HG02610 (cell line): ENCODE data around the gene CCR5.

Source experiments
- ATAC-seq: cut with Tn5 transposase; IDR thresholded peaks from one replicate; pipeline ENCODE4 v1.9.1; 2021; ENCODE audit warnings: mild to moderate bottlenecking, moderate library complexity; ENCODE audit not compliant: unreplicated experiment

Gene CCR5

DNA sequence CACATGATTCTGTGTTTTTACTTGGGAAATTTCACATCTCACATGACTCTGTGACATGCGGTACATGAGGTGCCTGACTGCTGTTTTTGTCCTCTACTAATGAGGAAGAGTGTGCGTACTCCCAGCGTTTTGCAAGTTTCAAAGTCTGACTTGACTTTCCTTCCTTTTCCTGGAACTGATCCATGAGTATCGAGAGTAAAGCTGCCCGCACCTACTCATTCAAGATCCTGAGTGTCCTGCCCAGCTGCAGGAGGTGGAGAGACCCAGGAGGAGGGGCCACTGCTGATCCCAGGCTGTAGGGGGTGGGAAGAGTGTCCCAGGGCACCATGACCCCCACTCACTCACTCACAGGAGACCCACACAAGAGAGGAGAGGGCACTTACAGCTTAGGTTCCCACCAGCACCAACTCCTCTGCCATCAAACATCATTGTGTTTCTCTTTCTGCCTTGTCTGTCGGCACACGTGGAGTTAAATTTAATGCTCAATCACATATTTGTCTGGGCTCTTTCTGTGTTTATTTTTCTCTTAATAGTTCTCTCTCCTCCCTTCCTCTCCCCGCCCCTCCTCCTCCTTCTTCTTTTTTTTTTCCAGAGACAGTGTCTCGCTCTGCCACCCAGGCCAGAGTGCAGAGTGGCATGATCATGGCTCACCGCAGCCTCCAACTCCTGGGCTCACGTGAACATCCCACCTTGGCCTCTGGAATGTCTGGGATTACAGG lies 34.7 kb downstream of the CCR5 start:
- no peak for ATAC-seq

DNA sequence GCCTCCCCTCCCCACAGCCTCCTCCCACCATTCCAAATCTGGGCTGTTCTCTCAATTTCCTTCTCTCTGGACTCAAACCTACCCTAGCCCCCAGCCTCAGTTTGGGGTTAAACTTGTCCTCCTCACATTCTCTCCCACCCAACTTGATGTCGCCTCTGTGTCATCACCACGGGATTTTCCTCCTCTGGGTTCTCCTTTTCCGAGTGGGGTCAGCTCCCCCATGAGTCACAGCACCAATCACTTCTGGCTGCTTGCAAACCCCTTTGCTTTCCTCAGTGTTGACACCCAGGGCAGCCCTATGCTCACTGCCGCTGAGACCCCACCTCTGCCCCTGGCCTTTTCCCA lies 35.7 kb downstream of the CCR5 start:
- no peak for ATAC-seq

DNA sequence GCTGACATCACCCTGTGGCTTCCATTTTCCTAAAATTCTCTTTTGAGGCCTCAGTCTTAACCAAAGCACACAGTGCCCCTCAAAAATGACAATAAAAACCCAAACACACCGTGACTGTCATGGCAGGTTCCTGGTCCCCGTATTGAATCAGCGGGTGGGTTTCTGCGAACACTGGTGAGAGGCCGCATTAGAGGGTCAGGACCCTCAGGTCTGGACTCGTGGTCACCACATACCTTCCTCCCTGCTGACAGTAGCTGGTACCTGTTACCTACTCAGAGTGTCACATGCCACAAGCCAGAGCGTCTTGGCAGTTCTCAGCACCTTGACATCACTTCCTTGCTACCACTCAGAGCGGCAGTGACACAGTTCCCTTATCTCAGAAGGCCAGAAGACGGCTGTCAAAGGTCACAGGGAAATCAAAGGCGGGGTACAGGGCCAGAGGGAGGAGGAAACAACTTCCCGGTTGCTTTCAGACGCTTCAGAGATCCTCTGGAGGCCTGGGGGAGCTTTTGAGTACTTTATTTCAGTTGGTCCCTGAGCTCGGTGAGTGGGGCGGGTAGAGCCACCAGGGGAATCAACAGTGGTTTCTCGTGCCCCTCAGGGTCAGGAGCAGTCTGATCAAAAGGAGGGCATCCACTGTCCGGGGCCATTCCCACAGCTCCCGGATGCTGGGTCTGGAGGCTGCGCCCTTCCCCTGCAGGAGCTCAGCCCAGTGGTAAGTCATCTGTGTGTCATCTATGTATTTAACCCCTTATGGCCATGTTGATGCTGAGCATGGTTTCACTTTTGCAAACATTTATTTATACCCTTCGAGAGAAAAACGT lies 36.3 kb downstream of the CCR5 start, which contains the start of the genes CCR5AS and CCRL2:
CCR5AS (minus strand) TSS at position 279 of the 824 bp plus-strand sequence.
CCRL2 (plus strand) TSS at position 472 of the 824 bp plus-strand sequence. CDS start 821 bp downstream, outside the sequence.
- no peak for ATAC-seq

DNA sequence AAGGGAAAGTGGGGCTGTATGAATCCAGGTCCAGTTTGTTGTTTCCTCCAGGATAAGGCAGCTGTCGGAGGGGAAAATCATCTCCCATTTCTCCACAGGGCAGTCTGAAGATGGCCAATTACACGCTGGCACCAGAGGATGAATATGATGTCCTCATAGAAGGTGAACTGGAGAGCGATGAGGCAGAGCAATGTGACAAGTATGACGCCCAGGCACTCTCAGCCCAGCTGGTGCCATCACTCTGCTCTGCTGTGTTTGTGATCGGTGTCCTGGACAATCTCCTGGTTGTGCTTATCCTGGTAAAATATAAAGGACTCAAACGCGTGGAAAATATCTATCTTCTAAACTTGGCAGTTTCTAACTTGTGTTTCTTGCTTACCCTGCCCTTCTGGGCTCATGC lies 37.2 kb downstream of the CCR5 start:
- ATAC-seq = no peak

DNA sequence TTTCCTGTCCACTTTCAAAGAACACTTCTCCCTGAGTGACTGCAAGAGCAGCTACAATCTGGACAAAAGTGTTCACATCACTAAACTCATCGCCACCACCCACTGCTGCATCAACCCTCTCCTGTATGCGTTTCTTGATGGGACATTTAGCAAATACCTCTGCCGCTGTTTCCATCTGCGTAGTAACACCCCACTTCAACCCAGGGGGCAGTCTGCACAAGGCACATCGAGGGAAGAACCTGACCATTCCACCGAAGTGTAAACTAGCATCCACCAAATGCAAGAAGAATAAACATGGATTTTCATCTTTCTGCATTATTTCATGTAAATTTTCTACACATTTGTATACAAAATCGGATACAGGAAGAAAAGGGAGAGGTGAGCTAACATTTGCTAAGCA lies 38.1 kb downstream of the CCR5 start:
- no peak for ATAC-seq

DNA sequence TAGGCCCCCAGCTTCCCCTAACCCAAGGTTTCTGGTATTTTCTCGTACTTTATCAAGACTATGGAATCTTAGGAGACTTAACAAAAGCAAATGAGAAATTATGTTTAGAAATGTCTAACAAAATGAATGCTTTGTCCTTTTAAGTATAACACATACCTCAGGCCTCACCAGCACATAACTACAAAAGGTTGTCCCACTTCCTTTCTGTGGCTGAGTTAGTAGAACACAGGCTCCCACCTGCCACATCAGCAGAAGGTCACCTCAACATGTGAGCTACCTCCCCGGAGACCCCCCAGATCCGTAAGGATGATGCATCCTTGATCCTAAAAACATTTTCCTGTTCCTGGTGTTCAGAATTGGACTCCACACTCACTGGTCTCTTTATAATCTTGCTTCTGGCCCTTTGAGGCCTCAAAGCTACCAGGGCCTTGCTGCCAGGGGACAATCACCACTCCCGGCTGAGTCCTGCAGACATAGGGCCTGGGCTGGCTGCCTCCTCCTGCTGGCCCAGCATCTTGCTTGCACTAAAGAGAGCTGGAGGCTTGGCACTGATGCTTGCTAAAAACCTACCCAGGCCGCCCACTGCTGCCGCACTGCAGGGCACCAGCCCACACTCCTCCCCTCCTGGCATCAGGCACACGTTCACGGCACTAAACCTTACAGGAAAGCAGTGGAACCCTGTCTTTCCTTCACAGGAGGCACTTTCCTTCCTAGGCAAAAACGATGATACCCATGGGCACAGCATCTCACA lies 39.2 kb downstream of the CCR5 start:
- no peak for ATAC-seq

DNA sequence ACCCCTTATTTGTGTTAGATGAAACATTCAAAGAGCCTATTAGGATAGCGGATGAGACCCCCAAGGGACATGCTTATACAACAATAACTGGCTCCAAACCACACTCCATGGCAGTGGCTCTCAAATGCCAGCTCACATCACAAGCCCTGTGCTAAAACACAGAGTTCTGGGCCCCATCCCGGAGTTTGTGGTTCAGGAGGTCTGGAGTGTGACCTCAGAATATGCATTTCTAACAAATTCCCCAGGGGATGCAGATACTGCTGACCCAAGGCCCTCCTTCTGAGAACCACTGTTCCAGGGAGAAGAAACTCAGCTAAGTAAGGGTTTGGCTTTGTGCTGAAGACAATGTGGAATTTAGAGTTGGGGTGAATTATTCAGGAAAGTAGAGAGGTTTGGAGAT lies 39.9 kb downstream of the CCR5 start:
- ATAC-seq = no peak

DNA sequence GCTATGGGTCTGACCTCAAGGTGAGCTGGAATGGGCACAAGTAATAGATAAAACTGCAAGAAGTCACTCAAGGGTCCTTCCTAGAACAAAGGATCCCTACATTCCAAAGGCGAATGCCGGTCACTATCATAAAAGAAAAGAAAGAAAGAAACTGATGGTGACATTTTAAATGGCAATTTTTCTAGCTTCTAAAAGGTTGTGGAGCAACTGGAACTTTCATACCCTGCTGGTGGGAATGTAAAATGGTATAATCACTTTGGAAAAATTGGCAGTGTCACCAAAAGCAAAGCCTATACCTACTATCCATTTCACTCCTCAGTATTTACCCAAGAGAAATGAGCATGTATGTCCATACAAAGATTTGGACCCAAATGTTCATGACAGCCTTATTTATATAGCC lies 40.5 kb downstream of the CCR5 start:
- no peak for ATAC-seq

DNA sequence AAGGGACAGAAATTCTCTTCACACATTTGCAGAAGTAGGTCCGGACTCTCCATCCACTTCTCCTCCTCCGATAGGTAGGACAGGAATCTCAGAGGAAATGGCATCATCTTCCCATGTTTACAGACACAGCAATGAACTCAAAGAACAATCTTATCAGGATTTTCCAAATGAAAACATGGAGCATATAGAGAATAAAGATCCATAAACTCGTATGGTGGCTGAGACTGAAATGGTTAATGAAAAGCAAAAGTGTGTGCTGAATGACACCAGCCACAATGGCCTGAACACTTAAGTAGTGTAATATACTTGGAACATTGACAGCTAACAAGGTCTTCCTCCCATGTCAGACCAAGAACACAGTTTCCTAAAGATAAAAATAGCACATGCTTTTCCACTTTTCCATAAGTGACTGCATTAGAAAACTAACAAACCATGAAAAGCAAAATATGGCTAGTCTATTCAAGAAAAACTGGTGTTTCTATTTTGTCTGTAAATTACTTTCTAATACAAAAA lies 42.1 kb downstream of the CCR5 start:
- no peak for ATAC-seq

DNA sequence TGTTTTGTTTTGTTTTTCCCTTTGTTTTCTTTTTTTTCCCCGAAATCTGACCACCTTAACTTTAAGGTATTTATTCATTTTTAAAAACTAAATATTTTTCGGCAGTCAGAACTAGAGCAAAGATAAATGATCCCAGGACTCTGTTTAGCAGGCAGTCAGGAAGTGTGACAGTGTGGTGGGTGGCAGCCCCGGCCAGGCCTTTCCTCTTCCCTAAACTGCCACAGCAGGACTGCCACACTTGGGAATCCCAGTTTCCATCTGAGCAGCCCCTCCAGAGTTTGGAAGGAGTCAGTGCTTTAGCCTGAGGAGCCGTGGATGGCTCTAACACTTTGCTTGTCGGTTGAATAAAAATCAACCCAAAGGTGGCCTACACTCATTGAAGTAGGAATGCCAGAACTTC lies 43.2 kb downstream of the CCR5 start:
- no peak for ATAC-seq

DNA sequence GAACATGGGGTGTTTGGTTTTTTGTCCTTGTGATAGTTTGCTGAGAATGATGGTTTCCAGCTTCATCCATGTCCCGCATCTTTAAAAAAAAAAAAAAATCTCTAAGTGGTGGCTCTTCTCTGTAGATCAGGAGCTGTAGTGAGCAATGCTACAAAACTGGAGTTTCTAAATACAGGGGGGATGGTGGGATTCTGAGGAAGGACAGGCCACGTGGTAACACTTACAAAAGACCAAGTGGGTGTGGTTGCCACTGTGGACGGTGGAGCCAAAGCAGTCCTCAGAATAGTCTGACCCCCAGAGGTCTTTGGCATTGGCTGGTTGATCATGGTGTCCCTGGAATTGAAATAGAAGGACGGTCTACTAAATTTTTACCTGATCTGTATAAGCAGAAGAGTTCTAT lies 44.0 kb downstream of the CCR5 start:
- no peak for ATAC-seq

DNA sequence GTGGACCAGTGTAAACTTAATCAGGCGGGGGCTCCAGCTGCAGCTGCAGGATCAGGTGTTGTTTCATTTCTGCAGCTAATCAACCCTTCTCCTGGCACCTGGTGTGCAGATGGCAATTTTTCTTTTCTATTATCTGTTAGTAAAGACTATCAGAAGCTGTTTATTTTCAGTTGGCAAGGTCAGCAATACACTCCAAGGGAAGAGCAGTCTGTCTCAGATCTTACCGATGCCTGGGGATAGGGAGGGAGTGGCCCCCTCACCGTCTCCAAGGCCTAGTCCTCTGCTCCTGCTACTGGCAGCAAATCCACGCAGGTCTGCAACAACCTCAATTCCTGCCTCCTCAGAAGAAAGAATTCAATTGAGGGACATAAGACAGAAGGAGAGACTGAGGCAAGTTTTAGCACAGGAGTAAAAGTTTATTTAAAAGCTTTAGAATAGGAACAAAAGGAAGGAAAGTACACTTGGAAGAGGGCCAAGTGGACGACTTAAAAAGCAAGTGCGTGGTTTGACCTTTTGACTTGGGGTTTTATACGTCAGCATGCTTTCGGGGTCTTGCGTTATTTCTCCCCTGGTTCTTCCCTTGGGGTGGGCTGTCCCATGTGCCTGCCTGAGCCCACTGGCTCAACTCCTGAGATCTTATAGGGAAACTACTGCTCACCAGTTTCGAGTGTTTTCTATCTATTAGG lies 45.5 kb downstream of the CCR5 start:
- no peak for ATAC-seq

DNA sequence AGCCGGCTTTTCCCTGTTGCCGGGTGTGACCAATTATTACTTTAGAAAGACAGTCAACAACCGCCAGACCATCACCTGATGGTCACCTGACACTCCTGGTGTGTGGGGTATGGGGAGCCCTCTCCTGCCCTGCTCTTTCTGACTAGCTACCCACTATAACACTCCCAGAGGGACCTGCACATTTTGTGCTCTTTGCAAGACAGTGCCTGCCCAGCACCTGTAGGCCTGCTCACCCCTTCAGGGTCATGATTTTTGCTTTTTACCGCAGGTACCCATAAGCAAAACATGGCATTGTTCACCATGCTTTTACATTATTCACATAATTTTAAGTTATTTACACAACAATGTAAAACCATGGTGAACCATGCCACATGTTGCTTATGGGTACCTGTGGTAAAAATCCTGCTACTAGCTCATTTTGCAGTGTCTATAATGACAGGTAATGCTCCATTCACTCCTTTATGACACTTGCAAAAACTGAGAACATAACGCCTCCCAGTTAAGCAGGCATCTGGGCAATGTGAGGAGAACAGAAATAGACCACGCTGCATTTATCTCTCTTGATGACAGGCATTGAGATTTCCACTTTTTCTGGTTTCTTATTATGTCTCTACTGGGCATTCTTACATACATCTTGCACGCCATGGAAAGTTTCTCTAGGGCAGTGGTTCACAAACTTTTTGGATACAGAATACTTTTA lies 46.2 kb downstream of the CCR5 start:
- no peak for ATAC-seq

DNA sequence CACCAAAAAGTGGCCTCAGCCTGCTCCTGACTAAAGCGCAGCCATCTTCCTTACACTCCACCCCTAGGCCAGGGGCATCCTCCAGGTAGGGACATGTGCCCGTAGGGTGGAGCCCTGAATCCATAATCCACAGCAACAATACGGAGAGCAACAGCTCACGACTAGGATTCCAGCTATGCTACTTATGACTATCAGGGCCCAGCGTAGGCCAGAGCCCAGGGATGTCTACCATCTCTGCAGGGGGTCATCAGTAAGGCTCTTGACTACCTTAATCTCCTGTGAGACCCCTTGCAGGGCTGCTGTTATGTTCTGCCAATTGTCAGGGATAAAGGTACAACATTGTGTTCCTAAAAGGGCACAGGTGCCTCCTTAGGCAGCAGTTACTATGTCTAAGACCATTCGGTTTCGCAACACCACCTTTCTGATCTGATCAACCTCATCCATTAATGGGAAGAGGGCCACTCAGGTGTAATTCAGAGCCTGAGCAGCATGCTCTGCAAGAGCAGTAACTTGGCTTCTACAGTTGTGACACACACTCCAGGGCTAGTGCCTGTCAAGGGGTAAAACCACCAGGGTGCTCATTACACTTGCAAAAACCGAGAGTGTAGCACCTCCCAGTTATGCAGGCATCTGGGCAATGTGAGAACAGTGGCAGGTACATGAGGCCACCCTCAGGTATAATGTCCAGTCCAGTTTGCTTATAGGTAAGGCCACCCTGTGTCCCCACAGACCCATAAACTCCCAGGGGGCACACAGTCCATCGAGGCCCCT lies 47.3 kb downstream of the CCR5 start:
- no peak for ATAC-seq

DNA sequence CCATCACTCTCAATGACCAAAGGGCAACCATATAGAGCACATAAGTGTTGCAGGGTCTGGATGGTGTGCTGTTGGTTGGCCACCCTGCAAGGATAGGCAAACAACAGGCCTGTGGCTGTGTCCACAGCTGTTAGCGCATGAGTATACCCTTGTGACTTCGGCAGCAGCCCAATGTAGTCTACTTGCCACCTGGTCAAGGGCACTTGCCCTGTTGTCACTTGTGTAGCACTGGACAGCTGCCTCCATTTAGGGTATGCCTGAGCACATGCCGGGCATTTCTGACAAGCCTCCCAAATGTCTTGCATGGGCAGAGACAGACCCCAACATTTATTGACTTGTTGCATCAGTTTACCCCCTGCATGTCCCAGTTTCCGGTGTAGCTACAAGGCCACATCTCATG lies 49.1 kb downstream of the CCR5 start:
- ATAC-seq = no peak

DNA sequence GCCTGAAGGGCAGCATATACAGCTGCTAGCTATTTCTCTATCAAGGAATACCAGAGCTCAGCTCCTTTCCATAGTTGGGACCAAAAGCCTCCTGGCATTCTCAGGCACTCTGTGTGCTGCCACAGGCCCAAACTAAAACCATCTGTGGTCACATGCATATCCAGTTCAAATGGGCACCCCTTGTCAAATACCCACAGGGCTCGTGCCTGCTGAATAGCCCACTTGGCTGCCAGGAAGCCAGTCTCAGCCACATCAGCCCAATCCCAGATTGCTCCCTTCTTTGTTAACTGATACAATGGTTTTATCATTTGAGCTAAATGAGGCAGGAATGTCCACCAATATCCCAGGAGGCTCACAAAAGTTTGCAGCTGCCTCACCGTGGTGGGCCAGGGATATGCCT lies 50.2 kb downstream of the CCR5 start:
- no peak for ATAC-seq

DNA sequence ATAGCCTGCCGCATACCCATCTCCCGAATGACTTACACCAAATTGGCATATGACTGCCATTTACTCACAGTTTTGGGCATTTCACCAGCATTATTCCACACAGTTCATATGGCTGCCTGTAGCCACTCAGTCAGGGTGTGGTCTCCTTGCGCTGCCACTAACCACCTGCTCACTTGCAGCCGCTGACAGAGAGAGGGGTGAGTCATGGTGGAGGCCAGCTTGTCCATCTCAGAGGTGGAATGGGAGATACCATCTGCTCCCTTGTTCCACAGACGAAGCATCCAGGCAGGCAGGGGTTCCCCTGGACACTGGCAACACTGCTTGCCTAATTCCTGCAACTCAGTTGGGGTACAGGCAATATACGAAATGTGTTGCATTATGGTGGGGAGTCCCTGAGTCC lies 51.9 kb downstream of the CCR5 start:
- ATAC-seq = no peak

DNA sequence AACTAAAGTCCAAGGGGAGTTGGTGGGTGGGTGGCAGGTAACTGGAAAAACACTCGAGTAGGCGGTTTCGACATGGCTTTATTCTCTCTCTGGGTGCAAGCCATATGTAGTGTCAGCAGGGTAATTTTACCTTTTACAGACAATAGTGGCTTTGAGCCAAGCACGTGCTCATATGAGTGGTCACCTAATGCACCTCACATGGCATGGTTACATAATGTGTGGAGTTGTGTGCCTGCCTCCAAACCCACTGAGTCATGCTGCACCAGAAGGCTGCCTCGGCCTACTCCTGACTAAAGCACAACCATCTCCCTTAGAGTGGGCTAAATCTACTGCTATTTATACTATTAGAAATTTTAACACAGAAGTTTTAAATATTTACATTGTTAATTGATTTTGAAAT lies 52.8 kb downstream of the CCR5 start:
- no peak for ATAC-seq
